ENCODE results near the gene TNFRSF8.

The TNFRSF8 gene

DNA sequence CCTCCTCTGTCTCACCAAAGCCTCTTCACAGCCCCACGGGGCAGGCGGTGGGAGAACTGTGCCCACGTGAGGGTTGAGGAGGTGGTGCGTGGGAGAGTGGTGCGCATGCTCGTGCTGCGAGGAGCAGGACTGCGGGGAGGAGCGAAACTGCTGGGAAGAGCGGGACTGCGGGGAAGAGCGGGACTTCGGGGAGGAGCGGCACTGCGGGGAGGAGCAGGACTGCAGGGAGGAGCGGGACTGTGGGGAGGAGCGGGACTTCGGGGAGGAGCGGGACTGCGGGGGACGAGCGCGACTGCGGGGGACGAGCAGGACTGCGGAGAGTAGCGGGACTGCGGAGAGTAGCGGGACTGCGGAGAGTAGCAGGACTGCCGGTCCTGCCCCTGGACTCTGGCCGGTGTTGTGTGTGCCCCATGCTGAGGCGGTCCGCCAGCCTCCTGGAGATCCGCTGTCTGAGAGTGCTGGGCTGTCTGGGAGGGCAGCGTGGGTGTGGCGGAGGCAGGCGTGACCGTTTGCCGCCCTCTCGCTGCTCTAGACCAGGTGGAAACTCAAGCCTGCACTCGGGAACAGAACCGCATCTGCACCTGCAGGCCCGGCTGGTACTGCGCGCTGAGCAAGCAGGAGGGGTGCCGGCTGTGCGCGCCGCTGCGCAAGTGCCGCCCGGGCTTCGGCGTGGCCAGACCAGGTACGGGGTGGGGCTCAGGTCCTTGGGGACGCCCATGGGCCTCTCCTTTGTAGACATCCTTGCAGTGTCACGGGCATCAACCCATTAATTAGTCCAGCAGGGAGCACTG is 128.3 kb downstream of the TNFRSF8 start:
- DNase-seq (ENCODE audit: low spot score), result no peak
